NB4 (cell line): ENCODE measurements around the gene RRN3.

Source experiments
- CTCF ChIP-seq: IDR thresholded peaks from one replicate; pipeline ENCODE4 v1.5.1; 2012; ENCODE audit warnings: low read depth, low read length
- MAX ChIP-seq: IDR thresholded peaks from 2 replicates; pipeline ENCODE4 v1.6.1; 2011; ENCODE audit warnings: low read depth, low read length
- MYC ChIP-seq: IDR thresholded peaks from 2 replicates; pipeline ENCODE4 v1.6.1; 2011; ENCODE audit warnings: low read depth, low read length
- POLR2A ChIP-seq: IDR thresholded peaks from 2 replicates; pipeline ENCODE4 v1.6.1; 2011; ENCODE audit warnings: mild to moderate bottlenecking; ENCODE audit not compliant: insufficient read length; ENCODE audit errors: extremely low read depth

GRCh38 chr16:15031586-15031985 is 62.5 kb downstream of the RRN3 start:
- TF ChIP-seq CTCF (no peak), POLR2A (no peak), MAX (no peak), MYC (no peak)
